Endothelial cell of umbilical vein (primary cell): ENCODE data around the gene LDLRAD4. TPM values are rescaled to one million over a fixed set of nuclear protein-coding genes. Genes with fewer than 3 reads are reported as not detected.
"Not testable (repeated sequence)": the region's sequence is repeated elsewhere in the genome, so short reads cannot be mapped to it uniquely, and the experiment has no call there.

ENCODE experiments used
- BruUV-seq: library from RNA; stranded (reverse); fragments of 400-500 nt; replicated peaks from 2 replicates; lab custom pipeline; 2021; lab: Mats Ljungman, UMichigan
- CTCF ChIA-PET: fragments of 300-600, 350-600 bp; sonication (Branson Sonifier 250); formaldehyde crosslinking; loops from one replicate; lab custom pipeline; 2021; ENCODE audit warnings: antibody characterized with exemption, inconsistent platforms; lab: Charles Lee
- POLR2A ChIA-PET: fragments of 300-600, 350-600 bp; sonication (Branson Sonifier 250); formaldehyde crosslinking; loops from one replicate; lab custom pipeline; 2021; ENCODE audit warnings: antibody characterized with exemption, inconsistent platforms; lab: Charles Lee
- DNase-seq: peaks from one replicate; pipeline ENCODE4 v3.0.0-alpha.2; 2011; ENCODE audit warnings: low read depth, low spot score
- FAIRE-seq: peaks from 2 replicates; lab custom pipeline; 2011; peaks lifted over from hg19 to GRCh38; lab: Jason Lieb, UNC
- H2AFZ ChIP-seq: 2 replicates; pipeline ENCODE4 v1.6.0; 2012; ENCODE audit warnings: low read depth, low read length, control low read depth, inconsistent platforms
- H3K27ac ChIP-seq: 2 replicates; pipeline ENCODE4 v1.5.1; 2011; ENCODE audit warnings: low read depth, mild to moderate bottlenecking, control low read depth, low read length, moderate library complexity; ENCODE audit not compliant: insufficient read depth
- H3K27me3 ChIP-seq, 2 experiments: 2 replicates each; pipeline versions ENCODE4 v1.6.0 to v1.6.1; 2011; ENCODE audit warnings: low read length in 2 of 2, mixed read lengths in 1 of 2; ENCODE audit not compliant: control insufficient read depth in 2 of 2, insufficient read depth in 2 of 2
- H3K36me3 ChIP-seq, 2 experiments: 2 replicates in 1 of 2; 3 replicates in 1 of 2; pipeline ENCODE4 v1.5.1; 2011; ENCODE audit warnings: low read length in 2 of 2, mild to moderate bottlenecking in 1 of 2, moderate library complexity in 1 of 2; ENCODE audit not compliant: control insufficient read depth in 2 of 2, insufficient read depth in 2 of 2; ENCODE audit errors: extremely low read depth in 1 of 2
- H3K4me1 ChIP-seq: 3 replicates; pipeline ENCODE4 v1.5.1; 2011; ENCODE audit warnings: mild to moderate bottlenecking, low read length; ENCODE audit not compliant: control insufficient read depth, insufficient read depth; ENCODE audit errors: extremely low read depth
- H3K4me2 ChIP-seq: 2 replicates; pipeline ENCODE4 v1.6.1; 2011; ENCODE audit warnings: low read length, control low read depth, mixed read lengths; ENCODE audit not compliant: insufficient read depth
- H3K4me3 ChIP-seq, 3 experiments: fragments of 200-600 bp in 1 of 3; sonication (generic), shearing (Covaris generic) in 1 of 3; replicated peaks in 1 of 3; 2 replicates each; pipeline ENCODE4 v1.5.1; 2011 to 2016; ENCODE audit warnings: control low read depth in 3 of 3, low read length in 3 of 3, mild to moderate bottlenecking in 2 of 3, inconsistent platforms in 1 of 3, low read depth in 1 of 3, moderate library complexity in 1 of 3; ENCODE audit not compliant: insufficient read depth in 1 of 3
- H3K79me2 ChIP-seq: 2 replicates; pipeline ENCODE4 v1.6.0; 2012; ENCODE audit warnings: low read length, inconsistent platforms; ENCODE audit not compliant: control insufficient read depth, insufficient read depth
- H3K9ac ChIP-seq: replicated peaks from 2 replicates; pipeline ENCODE3; 2011; ENCODE audit warnings: low read length, control low read depth; ENCODE audit not compliant: insufficient read depth; ENCODE audit errors: extremely low read depth
- H3K9me1 ChIP-seq: replicated peaks from 3 replicates; pipeline ENCODE4 v1.6.0; 2011; ENCODE audit warnings: mild to moderate bottlenecking, low read length; ENCODE audit not compliant: control insufficient read depth, insufficient read depth; ENCODE audit errors: extremely low read depth
- H3K9me3 ChIP-seq: replicated peaks from 2 replicates; pipeline ENCODE4 v1.5.1; 2012; ENCODE audit warnings: low read length, inconsistent platforms; ENCODE audit not compliant: control insufficient read depth, insufficient read depth
- H4K20me1 ChIP-seq: replicated peaks from 2 replicates; pipeline ENCODE3; 2011; ENCODE audit warnings: mild to moderate bottlenecking, low read length; ENCODE audit not compliant: control insufficient read depth, insufficient read depth; ENCODE audit errors: extremely low read depth
- CTCF ChIP-seq, 2 donors: IDR thresholded peaks; 1 replicate in 1 of 2; 2 replicates in 1 of 2; pipeline ENCODE4 v1.5.1; 2011; ENCODE audit warnings: low read length in 2 of 2, mild to moderate bottlenecking in 2 of 2, moderate library complexity in 2 of 2, control low read depth in 1 of 2, inconsistent platforms in 1 of 2, low read depth in 1 of 2; ENCODE audit not compliant: insufficient read depth in 1 of 2; ENCODE audit errors: extremely low read depth in 1 of 2
- EZH2 ChIP-seq: IDR thresholded peaks from 2 replicates; pipeline ENCODE4 v1.6.1; 2012; ENCODE audit warnings: borderline replicate concordance, low read depth, mild to moderate bottlenecking, moderate library complexity, low read length, inconsistent platforms; ENCODE audit not compliant: severe bottlenecking
- FOS ChIP-seq: IDR thresholded peaks from 2 replicates; pipeline ENCODE4 v1.6.1; 2011; ENCODE audit warnings: mild to moderate bottlenecking, low read length, moderate library complexity, borderline replicate concordance; ENCODE audit not compliant: insufficient read depth
- GATA2 ChIP-seq: IDR thresholded peaks from 2 replicates; pipeline ENCODE4 v1.7.0; 2011; ENCODE audit warnings: low read depth, mild to moderate bottlenecking, moderate library complexity, mixed read lengths, low read length; ENCODE audit not compliant: insufficient read length, insufficient read depth
- JUN ChIP-seq: IDR thresholded peaks from 2 replicates; pipeline ENCODE4 v1.6.1; 2011; ENCODE audit warnings: borderline replicate concordance, low read depth; ENCODE audit not compliant: insufficient read length, insufficient read depth
- MAX ChIP-seq: IDR thresholded peaks from 2 replicates; pipeline ENCODE4 v1.6.1; 2011; ENCODE audit not compliant: insufficient read depth, insufficient read length
- MYC ChIP-seq: IDR thresholded peaks from one replicate; pipeline ENCODE4 v1.6.1; 2011; ENCODE audit warnings: mild to moderate bottlenecking, low read depth, low read length
- POLR2A ChIP-seq: IDR thresholded peaks from 2 replicates; pipeline ENCODE4 v1.6.1; 2012; ENCODE audit warnings: low read depth, mild to moderate bottlenecking, control low read depth, low read length
- POLR2AphosphoS5 ChIP-seq: IDR thresholded peaks from 2 replicates; pipeline ENCODE4 v1.6.1; 2012; ENCODE audit warnings: low read depth, mild to moderate bottlenecking, control low read depth, low read length, moderate library complexity; ENCODE audit not compliant: insufficient read depth
- dilution Hi-C: fragments of 300-500 bp; cut with MboI; formaldehyde crosslinking; loops from one replicate; pipeline ENCODE4 v1.15.0; 2019; ENCODE audit warnings: low sequenced_read_pairs; ENCODE audit not compliant: extremely low pct_ligation_motif_present
- intact Hi-C: fragments of 100-400 bp; cut with micrococcal nuclease; formaldehyde crosslinking; loops from one replicate; pipeline ENCODE4 v1.10.0; 2022
- polyA plus RNA-seq, 4 experiments: library from polyadenylated mRNA; depleted of rRNA in 3 of 4; stranded (reverse) in 3 of 4; unstranded in 1 of 4; fragments of >200 nt; gene quantifications; 2 replicates each; pipeline versions ENCODE4 v1.2.1 to v1.2.3, GENCODE V29; 2011 to 2012; ENCODE audit warnings: missing spikeins in 1 of 4
- total RNA-seq: library from RNA; stranded (reverse); gene quantifications from 2 replicates; pipeline ENCODE4 v1.2.3, GENCODE V29; 2021

The LDLRAD4 gene
- total and polyA plus RNA-seq, 2 donors (not counting 3 experiments of a cell fraction or from before 2014, with no cell fraction given), result 5.2 to 6.5 TPM

- H3K4me1 ChIP-seq, H4K20me1 ChIP-seq, H3K36me3 ChIP-seq, H3K27me3 ChIP-seq, H3K9me1 ChIP-seq, FAIRE-seq, H3K4me3 ChIP-seq, H3K9me3 ChIP-seq, CTCF ChIA-PET, H3K4me2 ChIP-seq, BruUV-seq, dilution Hi-C loops, intact Hi-C loops, DNase-seq, H3K27ac ChIP-seq, H2AFZ ChIP-seq, H3K9ac ChIP-seq, POLR2A ChIA-PET: not testable (repeated sequence)
- H3K79me2 ChIP-seq, result peaks cover 20% of the 10 kb centered on the region
Measured at GRCh38 chr18:13695337-13695736, 476.8 kb downstream of the LDLRAD4 start.

GRCh38 chr18:13696961-13697360 is 478.4 kb downstream of the LDLRAD4 start:
- CTCF ChIA-PET, result no interaction called here

More at GRCh38 chr18:13696961-13697360, 478.4 kb downstream of the LDLRAD4 start:
- H4K20me1 ChIP-seq, result no peaks in the 10 kb centered on the region
- no peak overlapping the region for H3K9ac ChIP-seq
- H3K4me1 ChIP-seq, result no peaks in the 10 kb centered on the region
- no peaks in the 10 kb centered on the region for H3K36me3 ChIP-seq
- FAIRE-seq, result no peak
- no peak overlapping the region for H3K27ac ChIP-seq
- H3K9me3 ChIP-seq, result no peaks in the 10 kb centered on the region
- DNase-seq, result no peak
- no TSS peak for BruUV-seq
- no peaks in the 10 kb centered on the region for H3K9me1 ChIP-seq
- no peak overlapping the region for H3K4me2 ChIP-seq
- TF ChIP-seq FOS, result no peak
- no peak for TF ChIP-seq EZH2
- TF ChIP-seq POLR2A, result no peak
- no peak for TF ChIP-seq MYC
- TF ChIP-seq GATA2, result no peak
- no peak for TF ChIP-seq CTCF (IDR thresholded peaks at IDR 0.05; ENCODE audit: extremely low read depth in 1 of 2, insufficient read depth in 1 of 2, low read depth in 1 of 2, low read length in 2 of 2)
- TF ChIP-seq MAX, result no peak
- TF ChIP-seq POLR2AphosphoS5, result no peak
- TF ChIP-seq JUN, result no peak
- H3K79me2 ChIP-seq, result peaks cover 23% of the 10 kb centered on the region
- intact Hi-C loops, result no loop called here
- dilution Hi-C loops, result no loop called here
- H3K27me3 ChIP-seq, result no peaks in the 10 kb centered on the region
- no peak overlapping the region for H3K4me3 ChIP-seq
- POLR2A ChIA-PET, result no interaction called here
- H2AFZ ChIP-seq, result no peak overlapping the region
